HepG2 (cell line): ENCODE measurements around the gene RPL11. TPM values are rescaled to one million over a fixed set of nuclear protein-coding genes. Genes with fewer than 3 reads are reported as not detected.
A peak's percentile ranks its signal among the peaks of the same experiment; 100 is the strongest.

ENCODE experiments used
- CBX2 ChIP-seq, 2 experiments: fragments of 200-600 bp in 1 of 2; sonication (generic); formaldehyde crosslinking in 1 of 2; IDR thresholded peaks; 2 replicates each; pipeline versions ENCODE4 v1.7.0 to v1.8.1; 2018 to 2022; ENCODE audit warnings: low read depth in 2 of 2, low read length in 1 of 2, mild to moderate bottlenecking in 1 of 2, missing genetic modification reagents in 1 of 2
- GFI1 ChIP-seq: sonication (generic); formaldehyde crosslinking; IDR thresholded peaks from 2 replicates; pipeline ENCODE4 v1.5.0; 2020; ENCODE audit warnings: missing genetic modification reagents, mild to moderate bottlenecking, borderline replicate concordance
- SKI ChIP-seq: fragments of 450-650 bp; IDR thresholded peaks from one replicate; pipeline ENCODE4 v1.6.1; 2018; ENCODE audit warnings: mild to moderate bottlenecking; ENCODE audit not compliant: partially characterized antibody
- ZNF17 ChIP-seq: sonication (generic); formaldehyde crosslinking; IDR thresholded peaks from 2 replicates; pipeline ENCODE4 v1.5.0; 2020; ENCODE audit warnings: mild to moderate bottlenecking, missing genetic modification reagents
- ZNF232 ChIP-seq: sonication (generic); formaldehyde crosslinking; IDR thresholded peaks from 2 replicates; pipeline ENCODE4 v1.4.0; 2020; ENCODE audit warnings: missing genetic modification reagents, borderline replicate concordance
- ZNF570 ChIP-seq: sonication (generic); formaldehyde crosslinking; IDR thresholded peaks from 2 replicates; pipeline ENCODE4 v1.4.0; 2020; ENCODE audit warnings: mild to moderate bottlenecking, missing genetic modification reagents, borderline replicate concordance
- ZNF7 ChIP-seq: IDR thresholded peaks from 2 replicates; pipeline ENCODE4 v1.6.1; 2016; ENCODE audit warnings: missing biosample characterization, missing genetic modification reagents
- polyA plus RNA-seq, 8 experiments: library from polyadenylated mRNA; depleted of rRNA in 3 of 8; stranded (reverse) in 7 of 8; unstranded in 1 of 8; fragments of >200 nt; fragmentation: Illumina TruSeq in 4 of 8; extraction: Trizol in 4 of 8; gene quantifications; 2 replicates each; pipeline versions ENCODE4 v1.2.1 to v1.2.3, GENCODE V29; 2011 to 2016; ENCODE audit warnings: low read depth in 4 of 8, missing spikeins in 1 of 8, mixed read lengths in 1 of 8; ENCODE audit not compliant: insufficient read depth in 1 of 8
- total RNA-seq, 5 experiments: library from RNA; depleted of rRNA; stranded (reverse); fragments of >200 nt; fragmentation: Illumina TruSeq; extraction: Trizol; gene quantifications; 2 replicates each; pipeline ENCODE4 v1.2.3, GENCODE V29; 2016; ENCODE audit warnings: low read depth in 1 of 5
- TF ChIP-seq, protein P1 (sequence below): sonication (generic); formaldehyde crosslinking; IDR thresholded peaks from 2 replicates; pipeline ENCODE4 v1.8.0; 2022; ENCODE audit warnings: mild to moderate bottlenecking, missing genetic modification reagents, moderate library complexity
- TF ChIP-seq, protein P2 (sequence below): sonication (generic); formaldehyde crosslinking; IDR thresholded peaks from 2 replicates; pipeline ENCODE4 v1.4.0; 2020; ENCODE audit warnings: mild to moderate bottlenecking, missing genetic modification reagents
- TF ChIP-seq, protein P3 (sequence below): IDR thresholded peaks from 2 replicates; pipeline ENCODE4 v1.6.1; 2018; ENCODE audit warnings: missing genetic modification reagents
- TF ChIP-seq, protein P4 (sequence below): sonication (generic); formaldehyde crosslinking; IDR thresholded peaks from 2 replicates; pipeline ENCODE4 v1.8.0; 2022; ENCODE audit warnings: missing genetic modification reagents, mild to moderate bottlenecking, inconsistent platforms, borderline replicate concordance
- TF ChIP-seq, protein P5 (sequence below): fragments of 450-650 bp; IDR thresholded peaks from 2 replicates; pipeline ENCODE4 v1.6.1; 2017; ENCODE audit warnings: mild to moderate bottlenecking
- TF ChIP-seq, protein P6 (sequence below), 2 experiments: fragments of 450-650 bp in 1 of 2; sonication (generic) in 1 of 2; formaldehyde crosslinking; IDR thresholded peaks; 2 replicates each; pipeline versions ENCODE4 v1.5.0 to v1.8.0; 2020 to 2022; ENCODE audit warnings: mild to moderate bottlenecking in 1 of 2, missing genetic modification reagents in 1 of 2
- TF ChIP-seq, protein P7 (sequence below): sonication (generic); formaldehyde crosslinking; IDR thresholded peaks from 2 replicates; pipeline ENCODE4 v1.5.0; 2020; ENCODE audit warnings: missing genetic modification reagents, mild to moderate bottlenecking, borderline replicate concordance

Gene RPL11
- total and polyA plus RNA-seq, 2 of the 13 experiments (the other 11 are each of a cell fraction or from before 2014, with no cell fraction given) = 1,682 to 2,010 TPM

DNA sequence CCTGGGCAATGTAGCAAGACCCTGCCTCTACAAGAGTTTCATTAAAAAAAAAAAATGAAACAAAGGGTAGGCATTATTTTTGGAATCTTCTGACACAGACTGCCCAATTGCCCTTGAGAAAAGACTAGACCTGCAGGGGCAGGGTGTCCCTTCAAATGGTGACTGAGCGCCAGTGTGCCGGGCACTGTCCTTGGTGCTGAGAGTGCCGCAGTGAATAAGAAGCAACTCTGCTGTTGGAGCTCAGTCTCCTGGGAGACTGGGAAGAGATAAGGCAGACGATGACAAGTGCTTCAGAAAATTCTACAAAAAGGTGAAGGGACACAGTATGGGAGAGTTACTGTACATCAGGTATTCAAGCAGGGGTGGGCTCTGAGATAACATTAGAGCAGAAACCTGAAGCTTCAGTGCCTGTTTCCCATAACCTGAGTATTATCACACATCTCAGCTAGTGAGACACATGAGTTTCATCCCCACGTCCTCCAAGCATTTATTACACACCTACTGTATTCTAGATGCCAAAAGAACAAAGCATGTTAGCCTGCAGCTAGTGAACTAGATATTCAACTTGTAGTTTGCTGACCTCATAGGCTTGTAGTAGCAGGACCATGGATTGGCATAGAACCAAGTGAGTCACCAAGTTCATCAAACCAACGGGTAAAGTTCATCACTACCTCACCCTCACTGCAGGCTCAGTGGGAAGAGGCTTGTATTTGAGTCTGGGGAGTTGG is 18.4 kb upstream of the RPL11 start (continued):
- TF ChIP-seq, protein P1, sequence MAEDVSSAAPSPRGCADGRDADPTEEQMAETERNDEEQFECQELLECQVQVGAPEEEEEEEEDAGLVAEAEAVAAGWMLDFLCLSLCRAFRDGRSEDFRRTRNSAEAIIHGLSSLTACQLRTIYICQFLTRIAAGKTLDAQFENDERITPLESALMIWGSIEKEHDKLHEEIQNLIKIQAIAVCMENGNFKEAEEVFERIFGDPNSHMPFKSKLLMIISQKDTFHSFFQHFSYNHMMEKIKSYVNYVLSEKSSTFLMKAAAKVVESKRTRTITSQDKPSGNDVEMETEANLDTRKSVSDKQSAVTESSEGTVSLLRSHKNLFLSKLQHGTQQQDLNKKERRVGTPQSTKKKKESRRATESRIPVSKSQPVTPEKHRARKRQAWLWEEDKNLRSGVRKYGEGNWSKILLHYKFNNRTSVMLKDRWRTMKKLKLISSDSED (CRISPR knock-in tag) = no peak
- TF ChIP-seq CBX2 (IDR thresholded peaks at IDR 0.05; ENCODE audit: low read depth, low read length) = no peak
- TF ChIP-seq CBX2 (CRISPR knock-in tag; IDR thresholded peaks at IDR 0.05; ENCODE audit: low read depth) = no peak
- TF ChIP-seq, protein P2, sequence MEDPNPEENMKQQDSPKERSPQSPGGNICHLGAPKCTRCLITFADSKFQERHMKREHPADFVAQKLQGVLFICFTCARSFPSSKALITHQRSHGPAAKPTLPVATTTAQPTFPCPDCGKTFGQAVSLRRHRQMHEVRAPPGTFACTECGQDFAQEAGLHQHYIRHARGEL (CRISPR knock-in tag) = no peak
- TF ChIP-seq, protein P3, sequence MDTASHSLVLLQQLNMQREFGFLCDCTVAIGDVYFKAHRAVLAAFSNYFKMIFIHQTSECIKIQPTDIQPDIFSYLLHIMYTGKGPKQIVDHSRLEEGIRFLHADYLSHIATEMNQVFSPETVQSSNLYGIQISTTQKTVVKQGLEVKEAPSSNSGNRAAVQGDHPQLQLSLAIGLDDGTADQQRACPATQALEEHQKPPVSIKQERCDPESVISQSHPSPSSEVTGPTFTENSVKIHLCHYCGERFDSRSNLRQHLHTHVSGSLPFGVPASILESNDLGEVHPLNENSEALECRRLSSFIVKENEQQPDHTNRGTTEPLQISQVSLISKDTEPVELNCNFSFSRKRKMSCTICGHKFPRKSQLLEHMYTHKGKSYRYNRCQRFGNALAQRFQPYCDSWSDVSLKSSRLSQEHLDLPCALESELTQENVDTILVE (CRISPR knock-in tag) = no peak
- no peak for TF ChIP-seq ZNF570 (CRISPR knock-in tag)
- no peak for TF ChIP-seq GFI1 (CRISPR knock-in tag)
- TF ChIP-seq, protein P4, sequence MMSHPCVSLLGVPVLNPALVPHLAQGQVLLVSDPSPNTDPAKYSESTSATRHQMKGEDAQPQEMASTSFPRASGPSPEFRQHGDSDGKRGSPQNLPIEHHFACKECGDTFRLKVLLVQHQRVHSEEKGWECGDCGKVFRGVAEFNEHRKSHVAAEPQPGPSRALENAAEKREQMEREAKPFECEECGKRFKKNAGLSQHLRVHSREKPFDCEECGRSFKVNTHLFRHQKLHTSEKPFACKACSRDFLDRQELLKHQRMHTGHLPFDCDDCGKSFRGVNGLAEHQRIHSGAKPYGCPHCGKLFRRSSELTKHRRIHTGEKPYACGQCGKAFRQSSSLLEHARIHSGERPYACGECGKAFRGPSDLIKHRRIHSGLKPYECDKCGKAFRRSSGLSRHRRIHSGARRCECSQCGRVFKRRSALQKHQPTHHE (CRISPR knock-in tag) = no peak
- no peak for TF ChIP-seq ZNF17 (CRISPR knock-in tag)
- TF ChIP-seq, protein P5, sequence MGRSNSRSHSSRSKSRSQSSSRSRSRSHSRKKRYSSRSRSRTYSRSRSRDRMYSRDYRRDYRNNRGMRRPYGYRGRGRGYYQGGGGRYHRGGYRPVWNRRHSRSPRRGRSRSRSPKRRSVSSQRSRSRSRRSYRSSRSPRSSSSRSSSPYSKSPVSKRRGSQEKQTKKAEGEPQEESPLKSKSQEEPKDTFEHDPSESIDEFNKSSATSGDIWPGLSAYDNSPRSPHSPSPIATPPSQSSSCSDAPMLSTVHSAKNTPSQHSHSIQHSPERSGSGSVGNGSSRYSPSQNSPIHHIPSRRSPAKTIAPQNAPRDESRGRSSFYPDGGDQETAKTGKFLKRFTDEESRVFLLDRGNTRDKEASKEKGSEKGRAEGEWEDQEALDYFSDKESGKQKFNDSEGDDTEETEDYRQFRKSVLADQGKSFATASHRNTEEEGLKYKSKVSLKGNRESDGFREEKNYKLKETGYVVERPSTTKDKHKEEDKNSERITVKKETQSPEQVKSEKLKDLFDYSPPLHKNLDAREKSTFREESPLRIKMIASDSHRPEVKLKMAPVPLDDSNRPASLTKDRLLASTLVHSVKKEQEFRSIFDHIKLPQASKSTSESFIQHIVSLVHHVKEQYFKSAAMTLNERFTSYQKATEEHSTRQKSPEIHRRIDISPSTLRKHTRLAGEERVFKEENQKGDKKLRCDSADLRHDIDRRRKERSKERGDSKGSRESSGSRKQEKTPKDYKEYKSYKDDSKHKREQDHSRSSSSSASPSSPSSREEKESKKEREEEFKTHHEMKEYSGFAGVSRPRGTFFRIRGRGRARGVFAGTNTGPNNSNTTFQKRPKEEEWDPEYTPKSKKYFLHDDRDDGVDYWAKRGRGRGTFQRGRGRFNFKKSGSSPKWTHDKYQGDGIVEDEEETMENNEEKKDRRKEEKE = no peak
- TF ChIP-seq, protein P6, sequence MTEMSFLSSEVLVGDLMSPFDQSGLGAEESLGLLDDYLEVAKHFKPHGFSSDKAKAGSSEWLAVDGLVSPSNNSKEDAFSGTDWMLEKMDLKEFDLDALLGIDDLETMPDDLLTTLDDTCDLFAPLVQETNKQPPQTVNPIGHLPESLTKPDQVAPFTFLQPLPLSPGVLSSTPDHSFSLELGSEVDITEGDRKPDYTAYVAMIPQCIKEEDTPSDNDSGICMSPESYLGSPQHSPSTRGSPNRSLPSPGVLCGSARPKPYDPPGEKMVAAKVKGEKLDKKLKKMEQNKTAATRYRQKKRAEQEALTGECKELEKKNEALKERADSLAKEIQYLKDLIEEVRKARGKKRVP (CRISPR knock-in tag; IDR thresholded peaks at IDR 0.05) = no peak
- TF ChIP-seq ZNF232 = peak; percentile 96
- TF ChIP-seq SKI = no peak
- TF ChIP-seq ZNF7 (CRISPR knock-in tag) = no peak
- TF ChIP-seq, protein P7, sequence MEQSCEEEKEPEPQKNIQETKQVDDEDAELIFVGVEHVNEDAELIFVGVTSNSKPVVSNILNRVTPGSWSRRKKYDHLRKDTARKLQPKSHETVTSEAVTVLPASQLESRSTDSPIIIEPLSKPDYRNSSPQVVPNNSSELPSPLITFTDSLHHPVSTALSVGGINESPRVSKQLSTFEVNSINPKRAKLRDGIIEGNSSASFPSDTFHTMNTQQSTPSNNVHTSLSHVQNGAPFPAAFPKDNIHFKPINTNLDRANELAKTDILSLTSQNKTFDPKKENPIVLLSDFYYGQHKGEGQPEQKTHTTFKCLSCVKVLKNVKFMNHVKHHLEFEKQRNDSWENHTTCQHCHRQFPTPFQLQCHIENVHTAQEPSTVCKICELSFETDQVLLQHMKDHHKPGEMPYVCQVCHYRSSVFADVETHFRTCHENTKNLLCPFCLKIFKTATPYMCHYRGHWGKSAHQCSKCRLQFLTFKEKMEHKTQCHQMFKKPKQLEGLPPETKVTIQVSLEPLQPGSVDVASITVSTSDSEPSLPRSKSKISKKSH (CRISPR knock-in tag) = no peak
